ENCODE measurements around the gene DNAI4. TPM values are rescaled to one million over a fixed set of nuclear protein-coding genes. Genes with fewer than 3 reads are reported as not detected.

Gene DNAI4
- total and polyA plus RNA-seq, 10 donors = 0.78 to 8.1 (median 4.9) TPM

DNA sequence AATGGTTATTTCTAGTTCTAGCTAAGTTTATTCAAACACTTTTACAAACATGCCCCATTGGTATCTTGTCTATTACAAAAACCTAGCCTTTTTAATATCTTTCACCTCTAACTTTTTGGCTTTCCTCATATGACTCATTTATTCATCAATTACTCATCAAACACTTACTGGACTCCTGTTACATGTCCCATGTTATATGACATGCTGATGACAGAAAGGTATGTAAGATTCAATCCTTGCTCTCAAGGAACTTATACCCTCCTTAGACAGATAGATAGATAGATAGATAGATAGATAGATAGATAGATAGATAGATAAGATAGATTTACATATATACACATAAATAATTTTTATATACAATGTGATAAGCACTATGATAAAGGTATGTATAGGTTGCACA lies 89.7 kb downstream of the DNAI4 start:
- DNase-seq = no peak
- Histone ChIP-seq H3K27me3 (replicated peaks in 1 of 7) (no peaks in the 10 kb centered on the region), H3K9me3 (no peaks in the 10 kb centered on the region), H3K27ac (no peak overlapping the region), H3K36me3 (no peaks in the 10 kb centered on the region), H3K4me3 (no peak overlapping the region), H3K4me1 (no peaks in the 10 kb centered on the region)
- intact Hi-C loops (cut with DNase I; ENCODE audit: low total_unique reads) = no loop called here
- TF ChIP-seq POLR2AphosphoS5 (IDR thresholded peaks at IDR 0.05) = no peak
- TF ChIP-seq, protein P1, sequence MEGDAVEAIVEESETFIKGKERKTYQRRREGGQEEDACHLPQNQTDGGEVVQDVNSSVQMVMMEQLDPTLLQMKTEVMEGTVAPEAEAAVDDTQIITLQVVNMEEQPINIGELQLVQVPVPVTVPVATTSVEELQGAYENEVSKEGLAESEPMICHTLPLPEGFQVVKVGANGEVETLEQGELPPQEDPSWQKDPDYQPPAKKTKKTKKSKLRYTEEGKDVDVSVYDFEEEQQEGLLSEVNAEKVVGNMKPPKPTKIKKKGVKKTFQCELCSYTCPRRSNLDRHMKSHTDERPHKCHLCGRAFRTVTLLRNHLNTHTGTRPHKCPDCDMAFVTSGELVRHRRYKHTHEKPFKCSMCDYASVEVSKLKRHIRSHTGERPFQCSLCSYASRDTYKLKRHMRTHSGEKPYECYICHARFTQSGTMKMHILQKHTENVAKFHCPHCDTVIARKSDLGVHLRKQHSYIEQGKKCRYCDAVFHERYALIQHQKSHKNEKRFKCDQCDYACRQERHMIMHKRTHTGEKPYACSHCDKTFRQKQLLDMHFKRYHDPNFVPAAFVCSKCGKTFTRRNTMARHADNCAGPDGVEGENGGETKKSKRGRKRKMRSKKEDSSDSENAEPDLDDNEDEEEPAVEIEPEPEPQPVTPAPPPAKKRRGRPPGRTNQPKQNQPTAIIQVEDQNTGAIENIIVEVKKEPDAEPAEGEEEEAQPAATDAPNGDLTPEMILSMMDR (IDR thresholded peaks at IDR 0.05 in 8 of 11, conservative IDR thresholded peaks at IDR 0.05 in 3 of 11) = no peak
- no peak for TF ChIP-seq POLR2A (IDR thresholded peaks at IDR 0.05)

DNA sequence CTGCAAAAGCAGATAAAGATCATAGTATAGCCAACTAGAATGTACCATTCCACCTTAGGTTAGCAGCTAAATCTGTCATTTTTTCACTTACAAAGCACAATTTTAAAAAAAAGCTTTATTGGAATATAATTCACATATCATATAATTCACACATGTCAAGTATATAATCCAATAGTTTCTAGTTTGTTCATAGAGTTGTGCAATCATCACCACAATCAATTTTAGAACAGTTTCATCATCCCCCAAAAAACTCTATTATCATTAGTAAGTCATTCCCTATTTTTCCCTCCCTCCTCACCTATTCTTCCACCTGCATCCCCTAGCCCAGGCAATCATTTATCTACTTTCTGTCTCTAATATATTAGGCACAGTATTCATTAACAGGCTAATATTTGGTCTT lies 91.5 kb downstream of the DNAI4 start:
- Histone ChIP-seq H3K27me3 (replicated peaks in 1 of 7) (no peaks in the 10 kb centered on the region), H3K9me3 (no peaks in the 10 kb centered on the region), H3K4me1 (no peaks in the 10 kb centered on the region), H3K4me3 (no peak overlapping the region), H3K27ac (no peak overlapping the region), H3K36me3 (no peaks in the 10 kb centered on the region)
- intact Hi-C loops (cut with DNase I; ENCODE audit: low total_unique reads) = no loop called here
- no peak for TF ChIP-seq POLR2A (IDR thresholded peaks at IDR 0.05)
- TF ChIP-seq, protein P1 (IDR thresholded peaks at IDR 0.05 in 8 of 11, conservative IDR thresholded peaks at IDR 0.05 in 3 of 11) = no peak
- TF ChIP-seq POLR2AphosphoS5 (IDR thresholded peaks at IDR 0.05) = no peak
- no peak for DNase-seq

DNA sequence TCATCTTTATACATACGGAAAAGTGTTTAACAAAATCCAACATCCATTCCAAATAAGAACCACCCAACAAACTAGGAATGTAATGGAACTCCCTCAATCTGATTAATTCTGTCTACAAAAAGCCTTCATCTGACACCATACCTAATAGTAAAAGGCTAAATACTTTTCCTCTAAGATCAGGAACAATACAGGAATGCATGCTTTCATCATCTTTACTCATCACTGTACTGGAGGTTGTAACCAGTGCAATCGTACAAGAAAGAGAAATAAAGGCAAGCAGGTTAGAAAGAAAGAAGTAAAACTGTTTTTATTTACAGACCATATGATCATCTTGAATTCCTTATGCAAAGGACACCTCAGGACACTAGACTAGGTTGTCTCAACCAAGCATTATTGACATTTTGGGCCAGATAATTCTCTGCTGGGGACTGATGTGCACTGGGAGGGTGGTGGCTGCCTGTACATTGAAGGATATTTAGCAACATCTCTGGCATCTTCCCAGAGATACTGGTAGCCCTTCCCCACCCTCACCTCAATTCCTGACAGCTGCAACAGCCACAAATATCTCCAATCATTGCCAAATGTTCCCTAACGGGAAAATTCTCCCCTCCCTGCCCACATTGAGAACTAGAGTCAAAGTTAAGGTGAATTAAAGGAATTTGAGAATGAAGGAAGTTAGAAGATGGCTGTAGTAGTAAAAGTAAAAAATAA lies 93.0 kb downstream of the DNAI4 start:
- no peak overlapping the region for H3K4me3 ChIP-seq
- 76 to 90% (median 80%) methylated on average over 3 of the region's 3 CpGs for WGBS, 5 donors
- DNase-seq = no peak

DNA sequence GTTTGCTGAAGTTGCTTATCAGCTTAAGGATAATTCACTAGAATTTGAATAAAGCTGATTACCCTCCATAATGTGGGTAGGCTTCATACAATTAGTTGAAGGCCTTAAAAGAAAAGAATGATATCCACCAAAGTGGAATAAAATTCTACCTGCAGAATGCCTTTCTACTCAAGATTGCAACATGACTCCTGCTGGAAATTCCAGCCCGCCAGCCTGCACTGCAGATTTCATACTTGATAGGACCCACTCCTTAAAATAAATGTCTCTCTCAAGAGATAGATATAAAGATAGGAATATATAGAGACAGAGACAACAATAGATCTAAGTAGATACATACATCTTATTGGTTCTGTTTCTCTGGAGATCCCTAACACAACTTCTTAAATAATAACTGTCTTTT lies 99.9 kb downstream of the DNAI4 start:
- Histone ChIP-seq H3K9me3 (no peaks in the 10 kb centered on the region), H3K27me3 (replicated peaks in 1 of 7) (no peaks in the 10 kb centered on the region), H3K4me3 (no peak overlapping the region), H3K4me1 (no peaks in the 10 kb centered on the region), H3K36me3 (no peaks in the 10 kb centered on the region), H3K27ac (no peak overlapping the region)
- intact Hi-C loops (cut with DNase I; ENCODE audit: low total_unique reads) = no loop called here
- WGBS, 5 donors = 92 to 100% (median 96%) methylated on average over 1 of the region's 1 CpG
- DNase-seq = no peak
- TF ChIP-seq POLR2AphosphoS5 (IDR thresholded peaks at IDR 0.05) (no peak), POLR2A (IDR thresholded peaks at IDR 0.05) (no peak)
- TF ChIP-seq, protein P1 (IDR thresholded peaks at IDR 0.05 in 8 of 11, conservative IDR thresholded peaks at IDR 0.05 in 3 of 11) = no peak

More for the DNA sequence above, 93.0 kb downstream of the DNAI4 start:
- Histone ChIP-seq H3K27ac (no peak overlapping the region), H3K36me3 (no peaks in the 10 kb centered on the region), H3K27me3 (replicated peaks in 1 of 7) (no peaks in the 10 kb centered on the region), H3K4me1 (no peaks in the 10 kb centered on the region), H3K9me3 (no peaks in the 10 kb centered on the region)
- TF ChIP-seq POLR2A (IDR thresholded peaks at IDR 0.05) (no peak), POLR2AphosphoS5 (IDR thresholded peaks at IDR 0.05) (no peak)
- TF ChIP-seq, protein P1 (IDR thresholded peaks at IDR 0.05 in 8 of 11, conservative IDR thresholded peaks at IDR 0.05 in 3 of 11) = no peak
- intact Hi-C loops (cut with DNase I; ENCODE audit: low total_unique reads) = no loop called here

Data from spleen (tissue), 11 donors.